CD1c-positive myeloid dendritic cell (primary cell): ENCODE measurements around the gene VSIG1.

Experiments
- DNase-seq: peaks from one replicate; pipeline ENCODE4 v3.0.0-alpha.2; 2016; ENCODE audit errors: extremely low spot score

The VSIG1 gene

GRCh38 chrX:108044554-108045256 lies at the start of gene VSIG1:
VSIG1 (plus strand) TSS chrX:108045065; CDS start chrX:108045131, 66 bp downstream.
- DNase-seq, result no peak

DNA sequence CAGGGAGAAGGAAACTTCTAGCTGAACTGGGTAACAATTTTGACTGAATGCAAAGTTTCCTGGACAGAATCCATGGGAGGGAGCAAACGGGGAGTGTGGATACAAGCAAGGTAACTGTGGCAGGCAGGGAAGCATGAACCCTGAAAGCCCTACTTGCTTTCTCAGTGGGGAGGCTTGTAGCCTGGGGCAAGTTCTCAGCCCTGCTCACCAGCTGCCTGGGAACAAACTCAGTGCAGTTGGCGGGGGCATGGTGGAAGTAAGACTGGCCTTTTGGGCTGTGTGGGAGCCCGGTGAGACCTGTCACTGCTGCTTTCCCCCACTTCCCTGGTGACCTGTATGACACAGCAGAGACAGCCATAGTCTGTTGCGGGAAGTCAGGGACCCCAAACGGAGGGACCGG lies 48.7 kb upstream of the VSIG1 start:
- no peak for DNase-seq

- no peak for DNase-seq
Measured at GRCh38 chrX:108000751-108001150, 44.1 kb upstream of the VSIG1 start.

DNA sequence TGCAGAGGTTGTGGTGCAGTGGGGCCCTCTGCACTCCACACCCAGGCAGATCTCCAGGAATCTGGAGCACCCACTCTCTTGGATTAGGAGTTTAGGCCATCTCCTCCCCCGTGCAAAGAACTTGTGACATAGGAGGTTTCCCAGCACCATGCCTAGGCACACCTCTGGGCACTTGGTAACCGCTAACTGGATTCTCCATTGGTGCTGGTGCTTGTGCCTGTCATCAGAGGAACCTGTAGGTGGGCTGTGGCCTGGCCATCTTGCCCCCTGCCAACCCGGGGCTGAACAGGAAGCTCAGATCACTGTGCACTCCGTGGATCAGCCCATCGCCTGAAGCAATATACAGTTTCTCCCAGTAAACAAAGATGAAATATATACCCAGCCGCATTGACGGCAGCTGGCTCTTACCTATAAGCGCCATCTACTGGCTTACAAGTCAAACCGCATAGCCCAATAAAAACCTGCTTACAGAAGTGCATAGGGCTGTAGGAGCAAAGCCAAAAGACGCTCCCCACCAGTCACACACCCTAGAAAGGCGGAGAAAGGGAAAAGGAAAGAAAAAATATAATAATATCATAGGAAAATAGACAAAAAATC lies 43.5 kb upstream of the VSIG1 start:
- peak; percentile 32 for DNase-seq

DNA sequence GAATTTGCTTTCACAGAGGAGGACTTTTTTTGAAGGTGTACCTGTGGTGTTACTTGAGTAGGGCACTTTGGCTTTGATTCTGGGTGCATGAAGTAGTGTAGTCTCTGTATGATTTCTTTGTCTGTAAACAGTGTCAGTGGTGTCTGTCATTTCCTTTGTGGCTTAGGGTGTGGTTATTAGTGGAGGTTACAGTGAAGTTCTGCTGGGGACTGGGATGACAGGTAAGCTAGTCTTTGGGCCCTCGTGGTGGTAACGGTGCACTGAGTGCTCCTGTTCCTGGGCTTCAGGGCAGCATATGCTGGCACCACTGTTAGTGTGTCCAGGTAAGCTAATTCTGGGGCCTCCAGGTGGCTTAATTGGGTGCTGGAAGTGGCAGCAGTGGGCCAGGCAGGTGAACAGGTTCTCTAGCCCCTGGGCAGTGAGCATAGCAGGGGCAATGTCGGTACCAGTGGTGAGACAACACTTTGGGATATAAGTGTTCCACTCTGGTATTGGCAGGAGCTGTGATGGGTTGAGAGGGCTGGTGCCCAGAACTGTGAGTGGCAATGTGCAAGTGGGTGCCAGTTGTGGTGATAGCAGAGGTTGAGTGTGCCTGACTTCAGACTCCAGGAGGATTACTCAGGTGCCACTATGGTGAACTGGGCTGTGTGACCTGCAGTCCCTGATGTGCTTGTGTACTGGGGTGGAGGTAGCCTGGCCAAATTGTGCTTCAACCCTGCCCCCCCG lies 26.0 kb upstream of the VSIG1 start:
- peak; percentile 5 for DNase-seq

DNA sequence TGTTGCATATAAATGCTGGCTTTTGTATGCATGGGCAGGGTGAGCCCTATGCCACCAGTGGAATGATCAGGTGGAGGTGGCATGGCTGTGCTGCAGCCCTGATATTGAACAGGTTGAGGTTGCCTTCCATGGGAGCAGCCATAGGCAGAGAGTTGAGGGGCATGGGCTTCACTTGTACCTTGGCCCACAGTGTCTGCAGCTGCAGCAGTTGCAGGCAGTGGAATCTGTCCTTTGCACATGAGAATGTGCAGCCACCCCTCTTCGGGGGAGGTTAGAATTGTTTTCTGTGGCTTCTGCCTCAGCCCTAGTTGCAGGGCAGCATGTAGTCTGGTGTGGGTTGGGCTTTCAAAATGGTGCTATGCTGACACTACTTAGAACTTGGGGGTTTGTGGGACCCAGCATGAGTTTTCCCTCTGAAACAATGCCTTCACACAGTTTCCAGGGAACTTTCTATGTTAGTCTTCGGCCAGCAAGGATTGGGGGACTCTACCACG lies 25.4 kb upstream of the VSIG1 start:
- no peak for DNase-seq

DNA sequence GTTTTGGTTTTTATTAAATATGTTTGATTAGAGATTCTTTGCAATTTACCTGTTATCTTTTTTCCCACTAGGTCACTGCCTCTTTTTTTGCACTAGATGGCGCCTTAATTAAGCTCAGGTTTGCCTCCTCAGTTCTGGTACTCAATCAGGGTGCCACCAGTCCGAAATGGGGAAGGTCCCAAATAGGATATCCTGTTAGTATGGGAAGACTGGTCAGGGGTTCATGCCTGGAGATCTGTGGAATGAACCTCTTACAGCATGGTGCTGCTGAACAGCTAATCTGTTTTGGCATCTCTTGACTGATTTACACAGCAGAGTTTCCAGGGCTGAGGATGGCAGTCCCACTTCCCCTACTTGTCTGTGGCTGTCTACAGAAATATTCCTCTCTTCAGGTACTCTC lies 24.2 kb upstream of the VSIG1 start:
- peak; percentile 28 for DNase-seq

GRCh38 chrX:108022491-108023089 lies 22.3 kb upstream of the VSIG1 start:
- DNase-seq, result no peak

GRCh38 chrX:108025376-108025775 lies 19.5 kb upstream of the VSIG1 start:
- no peak for DNase-seq

DNA sequence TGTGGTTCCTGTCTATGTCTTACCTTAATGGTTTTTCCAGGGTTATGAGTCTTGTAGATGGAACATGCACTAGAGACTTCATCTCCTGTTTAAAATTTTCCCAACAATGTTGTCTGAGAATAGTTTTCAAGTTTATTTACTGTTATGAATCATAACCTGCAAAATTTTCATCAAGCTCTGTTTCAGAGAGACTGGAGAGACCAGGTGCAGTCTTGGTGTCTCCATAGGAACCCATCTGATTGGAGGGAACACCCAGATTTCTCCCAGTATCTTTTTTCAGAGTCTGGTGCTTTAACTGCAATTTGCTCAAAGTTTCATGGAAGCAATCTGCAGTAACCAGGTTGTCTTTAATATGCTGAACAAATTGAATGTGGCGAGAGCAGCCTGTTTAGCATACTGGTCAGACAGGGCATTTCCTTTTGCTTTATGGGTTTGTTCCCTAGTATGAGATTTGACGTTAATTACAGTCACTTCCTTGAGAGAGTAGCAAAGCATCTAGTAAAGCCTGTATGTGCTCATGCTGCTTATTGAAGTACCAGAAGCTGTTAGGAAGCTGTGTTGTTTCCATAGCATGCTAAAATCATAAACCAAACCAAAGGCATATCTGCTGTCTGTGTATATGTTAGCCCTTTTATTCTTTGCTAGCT lies 18.8 kb upstream of the VSIG1 start:
- no peak for DNase-seq

DNA sequence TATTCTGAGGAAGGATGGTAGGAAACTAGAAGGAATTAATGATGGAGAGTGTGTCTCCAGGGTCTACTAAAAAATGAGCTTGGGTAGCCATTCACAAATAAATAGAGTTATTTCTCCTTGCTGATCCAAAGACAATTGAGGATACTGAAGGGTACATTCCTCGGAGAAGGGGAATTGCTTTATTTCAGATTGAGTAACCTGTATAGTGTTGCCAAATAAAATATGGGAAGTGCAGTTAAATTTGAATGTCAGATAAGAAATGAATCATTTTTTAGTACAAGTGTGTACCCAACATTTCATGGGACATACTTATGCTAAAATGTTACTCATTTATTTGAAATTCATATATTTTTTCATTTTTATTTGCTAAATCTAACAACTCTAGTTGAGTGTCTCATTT lies 16.0 kb upstream of the VSIG1 start:
- peak; percentile 24 for DNase-seq

DNA sequence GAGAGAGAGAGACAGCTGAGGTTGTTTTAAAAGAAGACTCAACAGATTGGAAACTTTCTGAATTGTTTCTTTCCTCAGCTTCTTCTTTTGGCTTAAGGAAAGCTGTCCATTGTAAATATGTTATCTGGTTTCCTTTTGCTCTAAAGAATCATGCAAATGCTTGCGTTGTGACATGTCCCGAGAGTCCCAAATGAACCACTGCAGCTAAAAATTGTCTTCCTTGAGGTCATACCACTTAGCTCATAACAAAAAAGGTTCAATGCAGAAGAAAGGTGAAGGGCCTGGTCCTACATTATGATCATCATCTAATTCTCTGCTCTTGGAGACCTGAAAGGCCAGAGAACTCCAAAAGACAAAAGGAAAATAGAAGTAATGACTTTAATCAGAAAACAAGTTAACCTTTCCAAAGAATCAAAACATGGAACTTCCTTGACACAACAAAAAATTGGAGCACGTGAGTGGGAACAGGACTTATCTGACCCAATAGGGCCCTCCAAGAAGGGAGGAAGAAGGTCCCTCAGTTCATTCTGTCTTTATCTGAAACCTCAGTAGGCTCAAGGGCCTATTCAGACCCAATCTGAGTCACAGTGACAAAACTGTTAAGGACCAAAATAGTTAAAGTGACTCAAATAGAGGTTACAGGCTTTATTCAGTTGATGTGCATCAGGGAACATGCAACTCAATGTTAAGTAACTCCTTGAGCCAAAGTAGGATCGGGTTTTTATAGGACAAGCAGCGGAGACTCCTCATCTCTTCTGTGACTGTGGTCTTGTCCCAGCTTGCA lies 14.7 kb upstream of the VSIG1 start:
- DNase-seq, result no peak

DNA sequence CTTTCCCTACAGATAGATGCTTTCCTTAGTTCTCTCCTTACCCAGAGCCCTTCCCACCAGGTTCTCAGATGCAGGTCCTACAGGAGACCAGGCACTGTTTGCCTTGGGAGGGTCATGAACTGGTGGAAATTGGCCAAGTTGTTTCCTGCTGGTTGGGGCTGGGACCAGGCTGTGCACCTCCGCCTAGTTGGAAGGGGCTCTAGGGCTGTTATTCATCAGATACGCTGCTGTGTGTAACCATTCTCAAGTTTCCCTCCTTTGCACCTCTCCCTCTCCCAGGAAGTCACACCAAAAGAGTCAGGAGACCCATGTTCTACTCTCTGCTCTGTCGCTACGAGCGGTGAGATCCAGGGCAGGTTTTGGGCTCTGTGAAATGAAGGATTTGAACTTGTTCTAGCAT lies 11.9 kb upstream of the VSIG1 start:
- DNase-seq, result no peak

DNA sequence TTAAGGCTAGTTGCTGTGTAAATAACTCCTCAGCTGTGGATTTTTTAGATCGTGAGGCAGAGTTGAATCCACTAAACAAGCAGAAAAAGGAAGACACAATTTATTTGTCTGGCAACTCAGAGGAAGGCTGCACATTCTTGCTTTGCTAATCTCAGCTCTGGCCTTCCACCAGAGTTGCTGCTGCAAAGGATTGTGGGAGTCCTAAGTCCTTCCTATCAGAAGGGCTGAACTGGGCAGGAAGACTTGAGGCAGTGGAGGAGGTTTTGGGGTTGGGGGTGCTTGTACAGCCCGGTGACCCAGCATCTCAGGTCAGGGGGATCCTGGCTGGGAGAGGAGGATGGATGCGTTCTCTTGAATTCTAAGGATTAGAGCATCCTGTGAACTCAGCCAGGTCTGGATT lies 11.0 kb upstream of the VSIG1 start:
- no peak for DNase-seq

GRCh38 chrX:108034725-108035124 lies 10.1 kb upstream of the VSIG1 start:
- no peak for DNase-seq

DNA sequence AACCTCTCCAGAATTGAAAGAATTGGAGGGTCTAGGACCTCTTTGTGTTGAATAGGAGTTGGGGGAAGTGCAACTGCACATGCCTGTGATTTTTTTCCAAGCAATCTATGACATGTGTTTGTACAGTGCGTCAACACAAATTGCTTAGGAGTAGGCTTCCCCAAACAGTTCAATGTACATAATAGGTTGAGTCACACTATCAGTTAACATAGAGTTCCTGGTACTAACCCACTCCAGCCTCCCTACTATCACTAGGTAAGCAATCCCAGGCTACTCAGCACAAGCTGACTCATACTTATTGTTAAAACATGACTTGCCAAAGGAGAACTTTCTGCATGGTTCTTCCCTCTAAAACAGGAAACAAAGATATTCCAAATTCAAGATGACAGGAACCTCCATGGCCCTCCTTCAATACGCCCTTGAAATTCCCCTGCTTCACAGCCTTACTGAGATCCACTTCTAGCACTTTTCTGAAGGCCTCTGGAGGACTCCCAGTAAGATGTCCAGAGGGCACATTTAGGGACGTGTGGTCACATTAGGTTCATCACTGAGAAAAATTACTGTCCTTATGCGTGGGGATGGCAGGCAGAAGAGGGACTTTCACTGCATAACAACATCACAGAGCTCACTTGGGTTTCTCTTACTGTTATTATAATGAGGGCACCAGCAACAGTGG lies 8.4 kb upstream of the VSIG1 start:
- peak; percentile 66 for DNase-seq

DNA sequence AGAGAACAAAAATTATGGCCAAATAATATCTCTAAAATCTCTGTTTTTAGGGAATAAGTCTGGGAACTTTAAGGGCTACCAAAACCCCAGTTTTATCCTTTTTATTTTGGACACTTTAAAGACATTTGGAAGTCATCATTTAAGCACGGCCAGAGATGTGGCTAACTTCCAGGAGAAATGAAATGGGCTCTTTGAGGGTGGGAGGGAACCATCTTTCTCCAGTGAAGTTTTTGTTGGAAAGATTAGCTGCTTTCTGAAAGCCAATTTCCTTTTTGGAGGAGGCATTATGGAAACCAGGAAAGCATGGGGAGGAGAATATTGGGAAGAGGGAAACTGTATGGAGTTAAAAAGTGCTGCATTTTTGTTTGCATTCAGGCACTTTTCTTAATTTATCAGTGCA lies 4.8 kb downstream of the VSIG1 start:
- DNase-seq, result no peak

GRCh38 chrX:108053218-108053617 lies 8.4 kb downstream of the VSIG1 start:
- DNase-seq, result no peak

DNA sequence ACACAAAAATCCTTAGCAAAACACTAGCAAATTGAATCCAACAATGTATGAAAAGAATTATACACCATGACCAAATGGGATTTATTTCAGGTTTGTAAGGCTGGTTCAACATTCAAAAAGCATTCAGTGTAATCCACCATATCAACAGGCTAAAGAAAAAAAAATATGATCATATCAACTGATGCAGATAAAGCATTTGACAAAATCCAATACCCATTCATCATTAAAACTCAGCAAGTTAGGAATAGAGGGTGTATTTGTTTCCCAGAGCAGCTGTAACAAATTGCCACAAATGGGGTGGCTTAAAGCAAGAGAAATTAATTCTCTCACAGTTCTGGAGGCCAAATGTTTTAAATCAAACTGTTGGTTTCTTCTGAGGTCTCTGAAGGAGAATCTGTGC lies 10.7 kb downstream of the VSIG1 start:
- no peak for DNase-seq

- no peak for DNase-seq
Measured at GRCh38 chrX:108059801-108060200, 14.9 kb downstream of the VSIG1 start.

- no peak for DNase-seq
Measured at GRCh38 chrX:108064001-108064400, 19.1 kb downstream of the VSIG1 start.
